HG02981 (cell line): ENCODE measurements around the gene HRAS.
"Not testable (repeated sequence)": the region's sequence is repeated elsewhere in the genome, so short reads cannot be mapped to it uniquely, and the experiment has no call there.

ENCODE experiments used
- ATAC-seq: cut with Tn5 transposase; IDR thresholded peaks from one replicate; pipeline ENCODE4 v1.9.1; 2021; ENCODE audit warnings: mild to moderate bottlenecking, moderate library complexity; ENCODE audit not compliant: unreplicated experiment

Gene HRAS

DNA sequence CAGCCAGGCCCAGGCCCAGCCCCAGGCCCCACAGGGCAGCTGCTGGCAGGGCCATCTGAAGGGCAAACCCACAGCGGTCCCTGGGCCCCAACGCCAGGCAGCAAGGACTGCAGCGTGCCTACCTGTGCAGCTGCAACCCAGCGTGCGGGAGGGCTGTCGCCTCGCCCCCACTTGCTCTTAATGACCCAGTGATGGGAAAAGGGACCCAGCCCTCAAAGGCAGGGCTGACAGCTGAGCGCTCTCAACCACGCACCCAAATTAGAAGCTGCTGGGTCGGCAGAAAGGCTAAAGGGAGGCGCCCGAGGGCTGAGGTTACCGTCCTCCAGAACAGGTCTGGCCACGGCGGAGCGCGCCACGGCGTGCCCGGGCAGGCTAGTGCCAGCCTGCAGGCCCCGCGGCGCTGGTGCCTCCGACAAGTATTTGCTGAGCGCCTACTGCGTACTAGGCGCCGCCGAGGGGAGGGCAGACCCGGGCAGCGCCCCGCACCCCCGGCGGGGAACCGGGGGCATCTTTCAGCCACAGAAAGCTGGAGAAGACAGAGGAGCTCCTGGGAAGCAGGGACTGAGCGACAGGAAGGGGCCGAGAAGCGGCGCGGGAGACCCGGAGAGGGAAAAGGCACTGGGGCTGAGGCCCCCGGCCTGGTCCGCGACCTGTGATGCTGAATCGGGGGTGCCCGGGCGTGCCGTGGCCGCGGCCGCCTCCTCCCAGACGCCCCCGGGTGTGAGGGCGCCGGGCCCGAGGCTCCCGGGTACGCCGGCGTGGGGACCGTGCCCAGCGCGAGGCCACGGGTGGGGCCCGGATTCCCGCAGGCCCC, 773 bp downstream of the HRAS start:
- no peak for ATAC-seq

DNA sequence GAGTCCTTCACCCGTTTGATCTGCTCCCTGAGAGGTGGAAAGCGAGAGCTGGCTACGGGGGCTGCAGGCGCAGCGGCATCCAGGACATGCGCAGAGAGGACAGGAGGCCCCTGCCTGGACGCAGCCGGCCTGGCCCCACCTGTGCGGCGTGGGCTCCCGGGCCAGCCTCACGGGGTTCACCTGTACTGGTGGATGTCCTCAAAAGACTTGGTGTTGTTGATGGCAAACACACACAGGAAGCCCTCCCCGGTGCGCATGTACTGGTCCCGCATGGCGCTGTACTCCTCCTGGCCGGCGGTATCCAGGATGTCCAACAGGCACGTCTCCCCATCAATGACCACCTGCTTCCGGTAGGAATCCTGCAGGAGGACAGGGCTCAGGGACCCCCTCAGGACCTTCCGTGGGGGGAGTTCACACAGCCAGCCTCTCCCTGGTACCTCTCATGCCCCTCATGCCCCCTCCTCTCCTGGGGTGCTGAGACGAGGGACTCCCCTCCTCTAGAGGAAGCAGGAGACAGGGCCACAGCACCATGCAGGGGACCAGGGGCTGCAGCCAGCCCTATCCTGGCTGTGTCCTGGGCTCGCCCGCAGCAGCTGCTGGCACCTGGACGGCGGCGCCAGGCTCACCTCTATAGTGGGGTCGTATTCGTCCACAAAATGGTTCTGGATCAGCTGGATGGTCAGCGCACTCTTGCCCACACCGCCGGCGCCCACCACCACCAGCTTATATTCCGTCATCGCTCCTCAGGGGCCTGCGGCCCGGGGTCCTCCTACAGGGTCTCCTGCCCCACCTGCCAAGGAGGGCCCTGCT, 1.6 kb downstream of the HRAS start:
- no peak for ATAC-seq

DNA sequence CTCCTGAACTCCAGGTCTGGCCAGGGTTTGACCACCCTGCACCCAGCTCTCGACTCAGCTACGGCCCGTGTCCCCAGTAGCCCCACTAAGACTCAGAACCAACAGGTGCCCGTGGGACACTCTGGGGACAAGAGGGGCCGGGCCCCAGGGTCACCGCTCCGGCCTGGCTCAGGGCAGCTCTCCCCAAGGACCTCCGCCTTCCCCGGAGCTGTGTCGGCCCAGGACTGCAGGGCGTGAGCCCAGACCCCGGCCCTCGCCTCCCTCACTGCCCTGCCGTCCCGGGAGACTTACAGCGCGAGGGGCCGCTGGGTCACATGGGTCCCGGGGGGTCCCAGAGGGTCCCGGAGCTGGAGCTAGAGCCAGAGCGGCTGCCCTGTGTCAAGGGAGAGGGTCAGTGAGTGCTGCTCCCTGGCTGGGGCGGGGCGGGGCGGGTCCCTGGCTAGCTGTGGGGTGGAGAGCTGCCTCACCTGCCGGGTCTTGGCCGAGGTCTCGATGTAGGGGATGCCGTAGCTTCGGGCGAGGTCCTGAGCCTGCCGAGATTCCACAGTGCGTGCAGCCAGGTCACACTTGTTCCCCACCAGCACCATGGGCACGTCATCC, 2.3 kb downstream of the HRAS start:
- no peak for ATAC-seq

DNA sequence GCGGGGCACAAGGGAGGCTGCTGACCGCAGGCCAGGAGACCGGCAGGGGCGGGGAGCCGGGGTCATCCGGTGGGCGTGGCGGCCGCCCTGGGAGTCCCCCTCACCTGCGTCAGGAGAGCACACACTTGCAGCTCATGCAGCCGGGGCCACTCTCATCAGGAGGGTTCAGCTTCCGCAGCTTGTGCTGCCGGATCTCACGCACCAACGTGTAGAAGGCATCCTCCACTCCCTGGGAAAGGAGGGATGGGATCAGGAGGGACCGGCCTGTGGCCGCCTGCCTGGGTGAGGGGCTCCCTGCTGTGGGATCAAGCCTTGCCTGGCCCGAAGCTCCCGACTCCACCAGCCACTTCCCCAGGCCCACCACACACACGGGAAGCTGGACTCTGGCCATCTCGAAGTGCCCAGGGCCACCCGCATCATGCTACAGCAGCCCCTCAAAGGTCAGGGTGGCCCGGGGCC, 2.8 kb downstream of the HRAS start:
- no peak for ATAC-seq

DNA sequence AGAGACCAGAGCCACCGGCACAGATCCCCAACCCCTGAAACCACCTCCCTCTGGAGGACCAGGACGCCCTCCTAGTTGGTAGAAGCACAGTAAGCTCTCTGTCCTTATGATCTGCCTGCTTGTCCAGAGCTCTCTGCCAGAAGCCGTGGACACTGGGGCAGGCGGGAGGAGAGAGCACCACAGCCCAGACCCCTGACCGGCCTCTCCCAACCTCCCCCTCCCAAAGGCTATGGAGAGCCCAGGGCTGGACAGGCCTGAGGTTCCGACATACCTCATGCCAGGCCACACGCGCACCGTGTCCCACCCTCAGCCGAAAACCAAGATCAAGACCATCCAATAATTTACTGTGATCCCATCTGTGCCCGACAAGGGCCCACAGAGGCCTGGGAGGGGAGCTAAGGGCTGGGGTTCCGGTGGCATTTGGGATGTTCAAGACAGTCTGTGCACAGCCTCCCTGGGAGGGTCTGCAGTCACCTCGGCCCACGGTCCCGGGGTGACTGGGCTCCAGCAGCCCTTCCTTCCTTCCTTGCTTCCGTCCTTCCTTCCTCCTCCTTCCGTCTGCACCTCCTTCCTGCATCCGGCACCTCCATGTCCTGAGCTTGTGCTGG, 3.4 kb downstream of the HRAS start:
- ATAC-seq, result no peak

DNA sequence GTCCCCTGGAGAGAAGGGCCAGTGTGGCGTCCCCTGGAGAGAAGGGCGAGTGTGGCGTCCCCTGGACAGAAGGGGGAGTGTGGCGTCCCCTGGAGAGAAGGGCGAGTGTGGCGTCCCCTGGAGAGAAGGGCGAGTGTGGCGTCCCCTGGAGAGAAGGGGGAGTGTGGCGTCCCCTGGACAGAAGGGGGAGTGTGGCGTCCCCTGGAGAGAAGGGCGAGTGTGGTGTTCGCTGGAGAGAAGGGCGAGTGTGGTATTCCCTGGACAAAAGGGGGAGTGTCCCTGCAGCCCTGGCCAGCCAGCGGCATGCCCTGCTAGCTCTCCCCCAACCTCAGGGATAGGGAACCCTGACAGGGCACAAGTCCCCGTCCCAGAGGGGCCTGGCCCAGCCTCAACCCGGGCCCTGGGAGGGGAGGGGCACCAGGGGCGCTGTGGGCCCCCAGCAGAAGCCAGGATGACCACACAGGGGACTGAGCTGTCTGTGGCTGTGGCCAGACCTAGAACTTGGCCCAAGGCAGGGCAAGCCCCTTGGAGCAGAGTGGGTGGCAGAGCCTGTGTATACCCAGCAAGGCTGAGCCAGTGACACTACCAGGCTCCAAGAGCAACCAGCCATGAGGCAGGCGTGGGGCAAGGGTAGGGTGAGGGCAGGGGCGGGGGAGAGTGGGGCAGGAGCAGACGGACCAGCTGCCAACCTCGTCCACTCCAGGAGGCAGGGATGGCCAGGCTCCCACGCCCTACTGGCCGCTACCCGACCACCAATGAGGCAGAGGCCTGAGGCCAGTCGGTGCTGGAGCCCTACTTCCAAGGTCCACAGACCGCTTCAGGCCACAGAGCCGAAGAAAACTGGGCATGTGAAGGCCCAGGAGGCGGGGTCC, 4.2 kb downstream of the HRAS start:
- ATAC-seq, result no peak

DNA sequence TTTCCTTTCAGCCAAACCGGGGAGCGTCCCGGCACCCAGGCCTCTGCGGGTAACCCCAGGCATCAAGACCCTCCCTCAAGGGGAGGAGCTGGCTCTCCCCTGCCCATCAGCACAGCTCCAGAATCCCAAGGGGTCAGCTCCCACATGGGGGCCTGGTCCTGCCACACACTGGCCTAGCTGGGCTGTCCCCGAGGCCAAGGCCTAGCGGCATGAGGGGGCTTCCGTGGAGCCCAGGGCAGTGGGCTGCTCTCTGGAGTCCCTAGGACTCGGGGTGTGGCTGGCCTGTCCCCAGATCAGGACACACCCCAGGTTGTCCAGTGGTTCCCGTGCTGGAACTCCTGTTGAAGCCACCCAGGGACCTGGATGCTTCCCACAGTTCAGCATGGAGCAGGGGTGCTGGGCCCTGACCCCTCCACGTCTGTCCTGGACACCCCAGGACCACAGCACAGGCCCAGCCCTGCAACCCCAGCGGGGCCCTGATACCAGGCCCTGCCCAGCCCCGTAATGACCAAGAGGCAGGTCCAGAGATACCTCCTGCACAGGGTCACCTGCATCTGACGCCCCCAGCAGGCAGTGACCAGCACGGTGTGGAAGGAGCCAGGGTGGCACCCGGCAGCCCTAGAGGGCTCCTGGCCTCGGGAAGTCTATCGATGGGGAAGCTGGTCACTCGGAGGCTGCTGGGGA, 5.5 kb downstream of the HRAS start:
- ATAC-seq, result no peak

DNA sequence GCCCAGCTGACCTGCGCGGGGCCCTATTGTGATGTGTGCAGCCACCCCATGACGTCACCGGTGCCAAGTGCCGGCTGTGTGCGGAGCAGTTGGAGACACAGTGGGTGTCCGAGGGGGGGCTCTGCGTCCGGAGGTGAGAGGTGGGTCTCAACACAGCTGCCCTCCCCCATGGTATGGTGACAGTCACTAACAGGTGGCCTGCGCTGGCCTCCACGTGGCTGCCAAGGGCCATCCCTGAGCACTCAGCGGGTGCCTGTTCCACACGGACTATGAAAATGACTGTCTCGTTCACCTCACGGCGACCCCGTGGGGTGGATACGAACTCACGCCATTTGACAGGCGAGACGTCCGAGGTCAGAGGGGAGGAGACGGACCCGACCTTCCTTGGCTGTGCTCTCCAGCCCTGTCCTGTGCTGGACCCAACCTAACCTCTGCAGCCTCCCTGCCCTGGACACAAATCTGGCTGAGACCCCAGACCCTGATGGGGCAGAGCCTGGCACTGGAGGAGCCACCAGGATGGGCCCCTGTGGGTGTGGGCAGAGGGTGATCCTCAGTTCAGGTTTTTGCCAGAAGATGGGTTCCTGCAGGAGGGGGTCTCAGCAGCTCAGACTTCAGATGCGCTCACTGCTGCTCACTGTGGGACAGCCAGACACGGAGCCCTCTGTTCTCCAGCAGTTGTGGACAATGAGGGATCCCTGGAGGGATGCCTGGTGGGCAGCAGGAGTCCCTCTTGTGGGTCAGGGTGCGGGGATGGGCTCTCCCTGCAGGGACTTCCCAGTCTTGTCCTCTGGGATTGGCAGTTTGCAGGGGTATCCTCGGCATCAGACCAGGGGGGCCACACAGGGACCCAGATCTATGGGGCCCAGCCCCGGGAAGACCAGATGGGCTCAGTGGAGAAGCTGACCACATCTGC, 6.3 kb downstream of the HRAS start:
- ATAC-seq, result no peak

DNA sequence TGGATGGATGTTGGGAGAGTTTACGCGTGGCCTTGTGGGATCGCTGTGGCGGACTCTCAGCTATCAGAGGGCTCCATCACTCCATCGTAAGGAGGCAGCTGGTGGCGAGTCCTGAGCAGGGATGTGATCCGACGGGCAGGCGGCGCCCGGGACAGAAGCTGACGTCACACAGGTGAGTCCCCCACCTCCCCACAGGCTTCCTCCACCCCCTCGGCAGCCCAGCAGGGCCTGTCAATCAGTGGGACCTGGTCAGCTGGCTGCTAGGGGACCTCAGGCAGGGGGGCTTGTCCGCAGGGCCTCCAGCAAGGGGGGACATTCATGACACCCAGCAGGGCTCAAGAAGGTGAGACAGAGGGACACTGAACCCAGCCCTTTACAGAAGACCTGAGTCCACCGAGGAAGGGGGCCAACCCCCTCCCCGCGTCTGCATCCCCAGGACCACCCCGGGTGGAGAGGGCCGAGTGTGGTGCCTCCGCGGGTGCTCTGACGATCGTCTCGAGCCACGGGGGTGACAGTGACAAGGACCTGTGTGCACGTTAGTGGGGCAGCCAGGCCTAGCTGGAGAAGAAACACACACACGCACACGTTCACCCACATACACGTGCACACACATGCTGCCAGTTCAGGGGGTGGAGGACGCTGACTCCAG, 7.1 kb downstream of the HRAS start:
- ATAC-seq, result no peak

DNA sequence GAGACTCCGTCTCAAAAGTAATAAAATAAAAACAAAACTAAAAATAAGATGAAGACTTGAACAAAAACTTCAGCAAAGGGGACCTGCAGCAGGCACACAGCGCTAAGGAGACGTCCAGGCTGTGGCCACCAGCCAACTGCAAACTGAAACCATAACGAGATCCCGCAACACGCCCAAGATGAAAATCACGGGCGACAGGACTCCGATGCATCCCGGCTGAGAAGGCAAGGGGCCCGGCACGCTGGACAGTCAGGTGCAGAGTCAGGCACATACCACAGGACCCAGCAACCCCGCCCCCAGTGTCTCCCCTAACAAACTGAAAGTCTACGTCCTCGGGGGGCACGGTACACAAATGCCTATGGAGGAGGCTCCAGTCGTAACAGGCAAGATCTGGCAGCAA, 9.2 kb downstream of the HRAS start:
- ATAC-seq, result no peak

DNA sequence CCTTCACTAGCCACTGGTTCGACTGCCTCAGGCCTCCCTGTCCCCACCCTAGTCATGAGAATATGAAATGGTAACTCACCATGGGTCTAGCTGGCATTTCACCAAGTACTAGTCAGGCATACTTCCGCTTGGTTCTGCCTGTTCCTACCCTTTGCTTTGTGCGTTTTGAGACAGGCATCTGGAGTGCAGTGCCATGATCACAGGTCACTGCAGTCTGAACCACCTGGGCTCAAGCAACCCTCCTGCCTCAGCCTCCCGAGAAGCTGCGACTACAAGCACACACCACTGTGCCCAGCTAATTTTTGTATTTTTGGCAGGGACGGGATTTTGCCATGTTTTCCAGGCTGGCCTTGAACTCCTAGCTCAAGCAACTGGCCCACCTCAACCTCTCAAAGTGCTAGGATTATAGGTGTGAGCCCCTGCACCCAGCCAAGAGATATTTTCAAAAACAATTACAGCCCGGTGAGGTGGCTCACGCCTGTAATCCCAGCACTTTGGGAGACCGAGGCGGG, 14.1 kb downstream of the HRAS start:
- ATAC-seq, result no peak

DNA sequence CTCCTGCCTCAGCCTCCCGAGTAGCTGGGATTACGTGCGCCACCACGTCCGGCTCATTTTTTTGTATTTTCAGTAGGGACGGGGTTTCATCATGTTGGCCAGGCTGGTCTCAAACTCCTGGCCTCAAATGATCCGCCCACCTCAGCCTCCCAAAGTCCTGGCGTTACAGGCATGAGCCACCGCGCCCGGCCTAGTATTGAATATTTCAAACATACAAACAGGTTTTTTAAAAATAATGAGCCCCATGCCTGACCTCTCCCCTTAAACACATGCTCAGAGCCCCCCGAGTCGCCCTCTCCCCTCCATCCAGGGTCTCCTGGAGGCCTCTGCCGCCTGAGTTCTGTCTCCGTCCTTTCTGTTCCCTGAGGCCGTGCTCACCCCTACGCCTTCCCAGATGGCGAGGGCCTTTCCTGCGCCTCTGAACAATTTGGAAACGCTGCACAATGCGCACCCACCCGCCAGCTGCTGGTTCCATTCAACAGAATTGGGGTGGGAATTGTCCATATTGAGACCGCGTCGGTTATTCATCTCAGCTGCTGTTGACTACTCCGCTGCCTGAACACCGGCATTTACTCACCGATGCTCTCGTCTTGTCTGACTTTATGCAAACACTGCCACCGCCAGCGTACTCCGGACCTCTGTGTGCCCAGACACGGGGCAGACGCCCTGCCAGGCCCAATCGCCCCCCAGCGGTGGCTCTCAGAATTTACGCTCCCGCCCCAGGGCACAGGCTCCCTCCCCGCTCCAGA, 14.8 kb downstream of the HRAS start:
- no peak for ATAC-seq

DNA sequence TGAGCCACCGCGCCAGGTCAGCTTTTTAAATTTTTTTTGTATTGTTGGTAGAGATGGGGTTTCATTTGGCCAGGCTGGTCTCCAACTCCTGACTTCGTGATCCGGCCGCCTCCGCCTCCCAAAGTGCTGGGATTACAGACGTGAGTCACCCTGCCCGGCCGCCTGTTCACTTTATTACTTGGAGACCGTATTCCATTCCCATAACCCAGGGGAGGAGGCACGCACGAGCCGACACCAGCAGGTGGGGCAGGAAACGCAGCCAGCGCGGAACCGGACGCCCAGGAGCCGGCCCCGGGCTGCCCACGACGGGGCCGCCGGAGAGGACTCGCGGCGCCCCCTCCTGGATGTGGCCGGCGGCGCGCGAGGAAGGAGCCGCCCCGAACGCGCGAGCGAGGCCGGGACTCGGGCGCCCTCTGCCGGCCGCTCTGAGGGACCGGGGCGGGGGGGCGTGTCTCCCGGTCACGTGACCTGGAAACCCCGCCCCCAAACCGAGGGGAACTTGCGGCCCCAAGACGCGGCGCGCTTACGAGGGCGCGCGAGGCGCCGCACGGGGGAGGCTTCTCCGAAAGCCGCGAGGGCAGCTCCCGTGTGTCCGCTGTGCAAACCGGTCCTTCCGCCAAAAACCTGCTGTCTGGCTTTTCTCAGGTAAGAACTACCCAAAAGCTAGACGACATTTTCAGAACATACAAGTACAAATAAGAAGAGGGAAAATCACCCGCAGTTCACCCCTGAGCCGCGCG, 16.7 kb downstream of the HRAS start:
- ATAC-seq, result peak; percentile 86

DNA sequence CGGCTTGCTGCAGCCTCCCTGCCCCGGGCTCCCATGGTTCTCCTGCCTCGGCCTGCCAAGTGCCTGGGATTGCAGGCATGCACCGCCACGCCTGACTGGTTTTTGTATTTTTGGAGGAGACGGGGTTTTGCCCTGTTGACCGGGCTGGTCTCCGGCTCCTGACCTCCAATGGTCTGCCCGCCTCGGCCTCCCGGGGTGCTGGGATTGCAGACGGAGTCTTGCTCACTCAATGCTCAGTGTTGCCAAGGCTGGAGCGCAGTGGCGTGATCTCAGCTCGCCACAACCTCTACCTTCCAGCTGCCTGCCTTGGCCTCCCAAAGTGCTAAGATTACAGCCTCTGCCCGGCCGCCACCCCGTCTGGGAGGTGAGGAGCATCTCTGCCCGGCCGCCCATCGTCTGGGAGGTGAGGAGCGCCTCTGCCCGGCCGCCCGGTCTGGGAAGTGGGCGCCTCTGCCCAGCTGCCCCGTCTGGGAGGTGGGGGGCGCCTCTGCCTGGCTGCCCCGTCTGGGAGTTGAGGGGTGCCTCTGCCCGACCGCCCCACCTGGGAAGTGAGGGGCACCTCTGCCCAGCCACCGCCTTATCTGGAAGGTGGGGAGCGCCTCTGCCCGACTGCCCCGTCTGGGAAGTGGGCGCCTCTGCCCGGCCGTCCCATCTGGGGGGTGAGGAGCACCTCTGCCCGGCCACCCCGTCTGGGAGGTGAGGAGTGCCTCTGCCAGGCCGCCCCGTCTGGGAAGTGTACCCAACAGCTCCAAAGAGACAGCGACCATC, 18.3 kb downstream of the HRAS start:
- ATAC-seq, result not testable (repeated sequence)

DNA sequence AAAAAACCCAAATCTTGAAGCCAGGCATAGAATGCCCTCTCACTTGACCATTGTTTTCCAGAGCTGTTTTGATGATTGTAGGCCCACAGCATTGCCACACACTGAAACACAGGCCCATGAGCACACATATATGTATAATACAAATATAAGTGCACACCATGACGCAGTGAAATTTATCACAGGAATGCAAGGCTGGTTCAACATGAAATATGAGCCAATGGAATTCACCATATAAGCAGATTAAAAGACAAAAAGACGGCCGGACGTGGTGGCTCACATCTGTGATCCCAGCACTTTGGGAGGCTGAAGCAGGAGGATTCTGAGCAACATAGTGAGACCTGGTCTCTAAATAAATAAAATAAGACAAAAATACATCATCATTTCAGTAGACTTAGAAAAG, 19.0 kb downstream of the HRAS start:
- no peak for ATAC-seq

DNA sequence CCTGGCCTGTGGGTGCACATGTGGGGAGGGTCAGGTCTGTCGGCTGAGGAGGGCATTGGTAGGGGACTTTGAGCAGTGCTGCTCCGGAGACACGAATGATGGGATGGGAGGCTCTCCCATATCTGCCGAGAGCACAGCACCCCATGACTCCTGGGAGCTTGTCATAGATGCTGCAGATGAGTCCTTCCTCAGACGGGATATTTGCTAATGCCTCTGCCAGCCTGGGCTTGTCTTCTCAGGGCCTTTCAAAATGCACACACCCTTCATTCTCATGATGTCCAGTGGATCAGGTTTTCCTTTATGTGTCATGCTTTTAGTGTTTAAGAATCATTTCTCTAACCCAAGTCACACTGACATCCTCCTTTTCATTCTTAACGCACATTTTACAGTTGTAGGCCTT, 20.2 kb downstream of the HRAS start:
- ATAC-seq, result no peak
